GM12891 (cell line): Measurements from ENCODE around the gene USP15.

Source experiments
- POLR2A ChIP-seq: IDR thresholded peaks from 2 replicates; pipeline ENCODE4 v1.6.1; 2011; ENCODE audit warnings: low read depth, low read length, control low read depth
- POLR2AphosphoS5 ChIP-seq: IDR thresholded peaks from 2 replicates; pipeline ENCODE4 v1.6.1; 2011; ENCODE audit warnings: low read depth, low read length, control low read depth
- POU2F2 ChIP-seq: IDR thresholded peaks from 2 replicates; pipeline ENCODE4 v1.6.1; 2011; ENCODE audit warnings: low read depth, mild to moderate bottlenecking, control low read depth, low read length, moderate library complexity

DNA sequence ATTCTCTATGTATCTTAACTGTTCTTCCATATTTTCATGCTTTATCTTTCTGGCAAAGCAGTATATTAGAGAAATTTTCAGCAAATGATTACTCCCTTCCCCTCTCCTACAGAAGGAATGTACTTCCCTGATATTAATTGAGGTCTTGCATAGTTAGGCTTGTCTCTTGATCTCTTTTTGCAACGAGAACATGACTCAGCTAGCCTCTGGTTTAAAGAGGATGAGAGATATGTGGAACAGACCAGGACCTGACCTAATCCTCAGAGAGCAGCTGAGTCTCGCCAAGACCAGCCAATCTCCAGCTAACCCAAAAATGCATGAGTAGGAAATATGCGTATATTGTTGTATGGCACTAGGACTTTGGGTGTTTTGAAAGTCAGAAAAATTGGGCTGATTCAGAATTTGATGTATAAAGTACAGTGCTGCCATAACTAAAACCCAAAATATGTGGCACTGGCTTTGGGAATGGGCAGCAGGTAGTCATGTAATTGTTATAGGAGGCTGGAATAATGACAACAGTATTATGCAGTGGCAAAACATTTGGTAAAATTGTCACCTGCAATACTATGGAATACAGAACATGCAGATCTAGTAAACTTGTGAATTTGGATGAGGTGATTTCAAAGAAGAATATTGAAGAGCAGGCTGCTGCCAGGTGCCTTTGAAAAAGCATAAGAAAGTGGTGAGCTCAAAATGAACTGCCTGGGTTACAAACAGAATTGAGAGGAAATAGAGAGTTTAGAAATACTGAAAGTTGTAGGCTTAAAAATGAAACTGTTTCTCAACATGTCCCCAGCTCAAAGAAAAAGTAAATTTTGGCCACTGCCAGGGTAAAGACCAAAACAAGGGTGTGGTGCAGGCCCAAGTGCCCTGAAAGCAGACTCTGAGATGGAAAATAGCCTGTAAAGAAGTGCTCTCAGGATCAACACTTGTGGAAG is 9.3 kb upstream of the USP15 start:
- TF ChIP-seq POU2F2 (no peak), POLR2A (no peak), POLR2AphosphoS5 (no peak)
